NCI-H69 (cell line): ENCODE data around the gene SPRYD4.
"Not testable (repeated sequence)": the region's sequence is repeated elsewhere in the genome, so short reads cannot be mapped to it uniquely, and the experiment has no call there.

Experiments used
- DNase-seq: peaks from one replicate; lab custom pipeline; 2025; lab: John Stamatoyannopoulos, UW

The SPRYD4 gene

GRCh38 chr12:56476972-56477432 lies 8.6 kb downstream of the SPRYD4 start:
- DNase-seq: no peak

- DNase-seq: no peak
These were observed 9.3 kb downstream of the SPRYD4 start for GRCh38 chr12:56477521-56478225.

- DNase-seq: no peak
These were observed 11.2 kb downstream of the SPRYD4 start for GRCh38 chr12:56479625-56480024.

- no peak for DNase-seq
These were observed 16.2 kb downstream of the SPRYD4 start for GRCh38 chr12:56484566-56484965.

GRCh38 chr12:56486694-56487093 lies 18.3 kb downstream of the SPRYD4 start:
- DNase-seq: no peak

GRCh38 chr12:56487448-56488040 lies 19.2 kb downstream of the SPRYD4 start:
- DNase-seq: peak; percentile 81

- peak; percentile 84 for DNase-seq
These were observed 19.9 kb downstream of the SPRYD4 start, which contains the start of gene GLS2 for GRCh38 chr12:56488041-56488955. Gene GLS2 (minus strand): TSS chr12:56488161. CDS start chr12:56488118, 43 bp downstream.

GRCh38 chr12:56490360-56490759 lies 22.0 kb downstream of the SPRYD4 start:
- no peak for DNase-seq

GRCh38 chr12:56493409-56494105 lies 25.2 kb downstream of the SPRYD4 start:
- not testable (repeated sequence) for DNase-seq

- DNase-seq: not testable (repeated sequence)
These were observed 25.7 kb downstream of the SPRYD4 start for GRCh38 chr12:56494106-56494415.

GRCh38 chr12:56494481-56494880 lies 26.1 kb downstream of the SPRYD4 start:
- not testable (repeated sequence) for DNase-seq

GRCh38 chr12:56496704-56497103 lies 28.3 kb downstream of the SPRYD4 start:
- DNase-seq: peak; percentile 50

GRCh38 chr12:56498126-56498902 lies 29.9 kb downstream of the SPRYD4 start:
- DNase-seq: peak; percentile 95

GRCh38 chr12:56499452-56499851 lies 31.1 kb downstream of the SPRYD4 start:
- not testable (repeated sequence) for DNase-seq

GRCh38 chr12:56499879-56500278 lies 31.5 kb downstream of the SPRYD4 start:
- not testable (repeated sequence) for DNase-seq

- DNase-seq: no peak
These were observed 42.4 kb downstream of the SPRYD4 start for GRCh38 chr12:56510786-56511185.

GRCh38 chr12:56514014-56514318 lies 45.6 kb downstream of the SPRYD4 start:
- not testable (repeated sequence) for DNase-seq

- no peak for DNase-seq
These were observed 49.5 kb downstream of the SPRYD4 start for GRCh38 chr12:56517854-56518253.

- no peak for DNase-seq
These were observed 50.2 kb downstream of the SPRYD4 start for GRCh38 chr12:56518570-56518969.

- DNase-seq: no peak
These were observed 51.7 kb downstream of the SPRYD4 start for GRCh38 chr12:56520048-56520447.

- DNase-seq: no peak
These were observed 52.1 kb downstream of the SPRYD4 start for GRCh38 chr12:56520506-56520905.
